ENCODE results near the gene MMS19.
A peak's percentile ranks its signal among the peaks of the same experiment; 100 is the strongest.
"Not testable (repeated sequence)": the region's sequence is repeated elsewhere in the genome, so short reads cannot be mapped to it uniquely, and the experiment has no call there.

The MMS19 gene

DNA sequence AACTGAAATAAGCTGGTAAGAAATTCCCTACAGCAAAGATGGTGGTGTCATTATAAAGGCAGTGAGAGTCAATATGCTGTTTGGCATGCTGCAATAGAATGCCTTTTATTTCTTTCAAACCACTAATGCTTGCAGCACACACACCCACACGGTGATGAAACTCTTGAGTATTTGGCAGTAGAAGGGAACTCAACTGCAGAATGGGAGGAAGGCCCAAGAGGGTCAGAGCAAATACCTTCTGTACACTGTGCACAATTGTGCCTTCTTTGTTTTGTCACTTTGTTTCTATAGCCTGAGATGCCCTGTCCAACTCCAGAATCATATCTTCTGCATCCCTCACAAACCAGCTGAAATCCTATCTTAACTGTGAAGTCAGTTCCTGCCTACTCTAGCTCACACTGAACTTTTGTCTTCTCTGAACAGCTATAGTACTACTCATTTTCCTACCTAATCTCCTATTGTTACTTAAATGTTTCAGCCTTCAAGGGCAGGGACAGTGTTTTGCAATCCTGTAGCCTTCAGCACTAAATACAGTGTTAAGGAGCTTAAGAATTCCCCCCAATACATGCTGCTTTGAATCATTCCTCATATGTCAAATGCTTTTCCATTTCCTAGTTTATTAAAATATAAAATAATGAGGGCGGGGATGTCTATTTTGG is 22.2 kb downstream of the MMS19 start:
- peak overlapping the region in 1 of 21 experiments; percentile 26 for H3K27ac ChIP-seq
- no peak overlapping the region for H3K4me3 ChIP-seq

DNA sequence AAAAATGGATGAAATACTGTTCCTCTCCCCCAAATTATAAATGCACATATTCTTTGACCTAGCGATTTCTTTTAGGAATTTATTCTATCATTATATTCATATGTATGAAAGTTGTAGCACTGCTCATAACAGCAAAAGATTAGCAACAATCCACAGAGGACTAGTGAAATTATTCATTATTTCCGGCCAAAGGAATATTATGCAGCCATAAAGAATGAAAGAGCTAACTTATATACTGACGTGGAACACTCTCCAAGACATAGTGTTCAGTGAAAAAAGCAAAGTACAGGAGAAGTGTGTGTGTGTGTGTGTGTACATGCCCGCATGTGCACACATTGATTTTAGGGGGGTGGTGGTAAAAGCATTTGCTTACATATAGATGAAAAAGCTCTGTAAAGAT is 23.3 kb downstream of the MMS19 start:
- Histone ChIP-seq H3K27ac (no peak overlapping the region), H3K4me3 (no peak overlapping the region)

DNA sequence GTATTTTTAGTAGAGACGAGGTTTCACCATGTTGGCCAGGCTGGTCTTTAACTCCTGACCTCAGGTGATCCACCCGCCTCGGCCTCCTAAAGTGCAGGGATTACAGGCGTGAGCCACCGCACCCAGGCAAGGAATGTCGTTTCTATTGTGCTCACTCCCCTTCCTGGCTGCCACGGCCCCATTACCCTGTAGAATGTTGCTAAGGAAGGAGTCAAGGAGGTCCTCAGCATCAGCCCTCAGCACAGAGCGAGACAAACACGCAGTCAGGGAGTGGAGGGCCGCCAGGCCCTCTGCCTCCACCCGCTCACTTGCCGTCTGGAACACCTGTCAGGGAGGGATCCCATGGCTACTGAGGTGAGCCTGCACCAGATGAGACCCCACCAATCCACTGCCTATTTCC is 29.4 kb downstream of the MMS19 start:
- not testable (repeated sequence) for H3K4me3 ChIP-seq
- peak overlapping the region in 1 of 21 experiments; percentile 8 for H3K27ac ChIP-seq

DNA sequence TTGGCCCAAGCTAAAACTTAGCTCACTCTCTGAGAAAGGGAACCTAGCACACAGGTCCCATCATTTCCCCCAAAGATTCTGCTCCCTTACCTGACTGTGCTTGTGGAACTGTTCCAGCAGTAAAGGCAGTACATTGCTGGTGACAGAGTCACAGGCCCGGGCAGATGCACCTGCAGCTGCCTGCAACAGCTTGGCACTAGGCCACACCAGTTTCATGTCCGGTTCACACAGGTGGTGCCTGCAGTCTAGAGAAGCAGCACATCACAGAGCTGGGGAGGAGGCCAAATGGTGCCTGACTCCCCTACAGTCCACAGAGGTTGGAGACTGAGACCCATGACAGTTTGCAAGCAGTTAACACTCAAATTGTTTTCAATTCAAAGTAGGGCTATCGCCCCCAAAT is 30.1 kb downstream of the MMS19 start:
- H3K27ac ChIP-seq, result peak overlapping the region in 1 of 21 experiments; percentile 1

DNA sequence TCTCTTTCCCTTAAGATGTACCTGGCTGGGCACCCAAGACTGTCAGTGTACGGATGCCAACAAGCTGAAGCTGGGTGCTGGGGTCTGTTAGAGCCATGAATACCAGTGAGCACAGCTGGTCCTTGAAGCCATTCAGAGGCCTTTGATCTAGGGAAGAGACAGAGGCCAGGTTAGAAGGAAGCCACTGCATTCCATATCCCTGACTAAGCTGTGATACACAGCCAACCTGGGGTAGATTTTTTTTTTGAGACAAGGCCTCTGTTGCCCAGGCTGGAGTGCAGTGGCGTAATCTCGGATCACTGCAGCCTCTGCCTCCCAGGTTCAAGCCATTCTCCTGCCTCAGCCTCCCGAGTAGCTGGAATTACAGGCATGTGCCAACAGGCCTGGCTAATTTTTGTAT is 31.5 kb downstream of the MMS19 start:
- peak overlapping the region in 5 of 21 experiments; percentile 14 to 55 (median 36) for H3K27ac ChIP-seq

More for the DNA sequence above, 30.1 kb downstream of the MMS19 start:
- no peak overlapping the region for H3K4me3 ChIP-seq

DNA sequence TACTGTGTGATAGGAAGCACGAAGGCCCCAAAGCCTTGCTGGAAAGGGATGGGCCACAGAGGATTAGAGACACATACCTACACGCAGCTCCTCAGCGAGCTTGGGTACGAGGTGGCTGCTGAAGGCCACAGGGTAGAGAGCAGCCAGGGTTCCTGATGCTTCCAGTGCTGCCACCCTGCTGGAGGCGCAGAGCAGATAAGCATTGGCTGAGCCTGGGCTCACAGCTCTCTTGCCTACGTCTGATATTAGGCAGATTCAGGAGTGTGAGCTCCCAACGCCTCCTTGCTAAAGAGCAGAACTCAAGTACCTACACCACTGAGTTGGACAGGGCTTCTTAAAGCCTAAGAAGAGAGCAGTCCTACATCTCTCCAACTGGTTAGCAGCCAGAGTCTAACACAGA is 32.2 kb downstream of the MMS19 start:
- no peak overlapping the region for H3K4me3 ChIP-seq
- H3K27ac ChIP-seq, result peak overlapping the region in 4 of 21 experiments; percentile 7 to 55 (median 34)

More for the DNA sequence above, 31.5 kb downstream of the MMS19 start:
- H3K4me3 ChIP-seq, result no peak overlapping the region

DNA sequence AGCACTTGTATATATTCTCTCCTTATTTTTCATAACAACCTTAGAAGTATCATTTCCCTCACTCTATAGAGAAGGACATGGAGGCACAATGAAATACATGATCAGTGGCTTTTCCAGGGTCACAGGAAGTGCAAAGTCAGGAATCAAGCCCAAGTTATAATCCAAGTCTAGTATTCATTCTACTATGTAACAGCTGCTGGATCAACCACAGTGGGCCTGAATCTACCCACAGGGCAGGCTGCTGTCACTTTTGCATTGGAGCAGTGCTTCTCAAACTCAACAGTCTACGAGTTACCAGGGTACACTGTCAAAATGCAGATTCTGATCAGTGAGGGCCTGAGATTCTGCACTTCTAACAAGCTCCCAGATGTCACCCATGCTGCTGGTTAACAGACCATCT is 34.0 kb downstream of the MMS19 start:
- Histone ChIP-seq H3K27ac (peak overlapping the region in 8 of 21 experiments; percentile 3 to 33 (median 24)), H3K4me3 (no peak overlapping the region)

DNA sequence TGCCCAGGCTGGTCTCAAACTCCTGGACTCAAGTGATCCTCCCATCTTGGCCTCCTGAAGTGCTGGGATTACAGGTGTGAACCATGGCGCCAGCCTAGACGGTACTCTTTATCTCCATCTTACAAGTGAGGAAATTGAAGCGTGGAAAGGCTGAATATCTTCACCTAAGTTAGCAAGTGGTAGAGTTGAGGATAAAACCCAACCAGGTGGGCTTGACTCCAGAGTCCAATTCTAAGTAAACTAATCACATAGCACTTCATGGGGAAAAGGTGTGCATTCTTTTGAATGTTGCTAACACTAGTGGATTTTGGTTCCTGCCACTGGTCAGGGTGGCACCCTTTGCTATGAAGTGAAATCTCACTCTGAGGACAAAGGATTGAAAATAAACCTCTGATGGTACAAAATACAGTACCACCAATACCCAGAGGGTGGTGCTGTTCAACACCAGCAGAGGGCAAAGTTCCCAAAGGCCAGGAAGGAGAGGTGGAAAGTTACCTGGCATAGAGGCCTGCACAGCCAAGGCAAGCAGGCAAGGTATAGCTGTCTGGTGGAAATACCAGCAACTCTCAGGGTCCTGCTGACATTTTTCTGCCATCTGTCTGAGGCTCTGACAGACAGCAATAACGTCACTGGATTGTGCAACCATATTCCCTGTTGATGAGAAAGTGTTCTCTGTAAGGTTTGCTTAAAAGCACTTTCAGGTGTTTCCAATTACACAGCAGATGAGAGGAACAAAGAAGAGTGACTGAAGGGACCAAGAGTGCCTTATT is 34.7 kb downstream of the MMS19 start:
- no peak overlapping the region for H3K4me3 ChIP-seq
- H3K27ac ChIP-seq, result peak overlapping the region in 7 of 21 experiments; percentile 3 to 33 (median 24)

DNA sequence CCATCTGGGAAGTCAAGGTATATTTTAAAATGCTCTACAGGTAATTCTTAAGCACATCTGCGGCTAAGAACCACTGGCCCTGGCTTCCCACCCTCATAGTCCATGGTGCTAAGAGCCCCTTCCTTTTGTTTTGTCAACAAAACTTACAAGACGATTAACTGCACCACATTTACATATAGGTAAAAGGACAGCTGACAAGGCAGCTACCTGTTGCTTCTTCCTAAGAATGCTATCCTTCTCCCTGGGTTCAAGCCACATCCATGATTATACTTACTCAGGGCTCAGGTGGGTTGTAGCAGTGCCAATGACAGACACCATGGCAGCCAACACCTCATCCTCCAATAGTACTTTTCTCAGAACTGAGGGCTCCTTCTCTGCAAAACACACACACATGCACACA is 35.9 kb downstream of the MMS19 start:
- Histone ChIP-seq H3K4me3 (no peak overlapping the region), H3K27ac (no peak overlapping the region)

DNA sequence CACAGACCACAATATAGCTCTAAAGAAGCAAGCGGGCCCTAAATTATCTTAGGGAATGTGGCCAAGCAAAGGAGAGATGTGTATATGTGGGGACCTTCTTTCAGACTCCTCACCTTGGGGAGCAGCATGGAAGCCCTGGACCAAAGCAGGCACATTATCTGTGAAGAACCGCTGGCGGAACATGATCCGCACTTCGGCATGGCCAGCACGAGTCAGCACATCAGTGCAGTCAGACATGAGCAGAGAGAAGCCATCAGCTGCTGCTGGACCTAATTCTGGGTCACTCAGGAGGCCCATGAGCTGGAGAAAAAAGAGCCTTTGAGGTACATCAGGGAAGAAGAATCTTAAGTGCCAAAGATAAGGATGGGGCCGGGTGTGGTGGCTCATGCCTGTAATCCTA is 38.3 kb downstream of the MMS19 start:
- Histone ChIP-seq H3K27ac (no peak overlapping the region), H3K4me3 (no peak overlapping the region)

DNA sequence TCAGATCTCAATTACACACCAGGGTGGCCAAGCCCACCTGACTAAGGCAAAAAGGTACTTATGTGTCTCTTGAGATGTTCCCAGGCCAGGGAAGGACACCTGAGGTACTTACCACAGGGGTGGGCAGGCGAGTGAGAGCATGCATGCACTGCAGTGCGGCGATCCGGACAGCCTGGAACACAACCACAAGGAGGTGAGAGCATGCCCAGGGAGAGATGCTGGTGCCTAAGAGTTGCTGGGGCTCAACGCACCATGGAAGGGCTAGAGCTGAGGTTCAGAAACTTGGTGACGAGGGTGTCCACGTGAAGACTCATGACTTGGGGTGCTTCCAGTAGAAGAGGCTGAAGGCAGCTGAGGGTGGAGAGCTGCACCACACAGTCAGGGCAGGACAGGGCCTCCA is 39.1 kb downstream of the MMS19 start:
- Histone ChIP-seq H3K4me3 (no peak overlapping the region), H3K27ac (no peak overlapping the region)

DNA sequence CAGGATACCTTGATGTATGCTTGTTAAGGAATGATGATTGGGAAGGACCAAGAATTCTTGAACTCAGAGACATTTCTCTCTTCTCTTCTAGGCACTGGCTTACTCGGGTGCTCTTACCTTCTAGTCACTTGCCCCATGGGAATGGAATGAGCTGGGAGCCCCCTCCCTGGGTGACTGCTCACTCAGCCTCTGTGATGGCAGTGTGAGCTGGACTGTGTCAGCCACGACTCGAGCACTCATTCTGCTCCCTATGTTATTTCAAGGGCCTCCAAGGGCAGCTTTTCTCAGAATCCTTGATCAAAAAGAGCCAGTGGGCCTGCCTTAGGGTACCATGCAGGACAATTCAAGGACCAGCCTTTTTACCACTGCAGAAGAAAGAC is 41.5 kb downstream of the MMS19 start:
- H3K27ac ChIP-seq, result peak overlapping the region in 1 of 21 experiments; percentile 36
- no peak overlapping the region for H3K4me3 ChIP-seq

DNA sequence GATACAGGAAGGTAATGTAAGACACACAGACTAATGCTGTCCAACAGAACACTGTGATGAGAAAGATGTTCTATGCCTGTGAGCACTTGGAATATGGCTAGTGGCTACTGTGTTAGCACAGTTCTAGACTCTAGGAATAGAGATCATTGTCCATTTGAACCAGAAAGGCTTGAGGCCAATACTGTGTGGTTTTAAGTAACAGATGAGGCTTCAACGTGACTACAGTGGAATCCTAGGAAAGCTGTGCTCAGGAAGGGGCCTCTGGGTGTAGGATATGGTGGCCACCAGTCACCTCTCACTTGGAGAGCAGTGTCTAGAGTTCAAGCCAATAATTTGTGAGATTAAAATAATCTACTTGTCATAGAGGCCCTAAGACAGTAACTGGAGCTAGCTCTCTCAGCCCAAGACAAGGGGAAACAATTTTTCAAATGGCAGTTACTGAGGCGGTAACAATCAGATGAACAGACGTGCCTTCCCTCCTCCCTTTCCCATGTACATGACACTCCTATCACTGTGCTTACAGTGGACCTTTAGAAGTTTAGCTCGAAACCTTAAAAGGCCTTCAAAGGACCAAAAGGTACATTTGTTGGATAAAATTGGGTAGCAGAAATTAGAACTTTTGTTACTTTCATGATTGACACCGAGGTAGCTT is 42.1 kb downstream of the MMS19 start:
- H3K27ac ChIP-seq, result peak overlapping the region in 2 of 21 experiments; percentile 4 to 36
- no peak overlapping the region for H3K4me3 ChIP-seq

DNA sequence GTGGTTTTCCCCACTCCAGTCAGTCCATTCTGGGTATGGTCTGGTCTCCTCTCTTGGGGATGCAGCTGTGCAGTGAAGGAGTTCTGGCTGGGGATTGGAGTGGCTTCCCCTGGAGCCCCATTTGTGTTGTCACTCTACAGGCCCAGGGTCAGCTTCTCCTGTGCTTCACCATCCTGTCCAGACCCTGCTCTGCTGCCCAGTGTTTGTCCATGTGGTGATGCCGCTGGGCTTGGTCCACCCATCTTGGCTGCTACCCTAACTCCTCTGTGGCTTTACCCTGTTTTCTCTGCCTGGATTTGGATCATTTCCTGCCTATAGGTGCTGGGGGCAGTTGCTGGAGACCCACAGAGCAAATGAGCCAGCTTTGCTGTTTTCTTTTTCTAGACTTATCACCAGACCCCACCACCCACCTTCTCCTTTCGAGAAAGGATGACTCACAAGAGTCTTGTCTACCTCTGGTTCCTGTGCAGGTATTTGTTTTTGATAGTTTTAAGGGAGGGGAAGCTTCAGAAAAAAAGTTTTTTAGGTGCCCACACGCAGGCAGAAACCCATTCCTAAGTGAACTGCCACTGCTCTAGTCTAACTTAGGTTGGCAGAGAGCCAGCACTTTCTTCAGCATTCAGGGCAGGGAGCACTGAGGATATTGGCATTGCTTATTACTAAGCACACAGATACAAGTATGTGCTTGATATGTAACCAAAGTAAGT is 43.7 kb downstream of the MMS19 start:
- H3K4me3 ChIP-seq, result no peak overlapping the region
- H3K27ac ChIP-seq, result peak overlapping the region in 5 of 21 experiments; percentile 2 to 52 (median 26)

DNA sequence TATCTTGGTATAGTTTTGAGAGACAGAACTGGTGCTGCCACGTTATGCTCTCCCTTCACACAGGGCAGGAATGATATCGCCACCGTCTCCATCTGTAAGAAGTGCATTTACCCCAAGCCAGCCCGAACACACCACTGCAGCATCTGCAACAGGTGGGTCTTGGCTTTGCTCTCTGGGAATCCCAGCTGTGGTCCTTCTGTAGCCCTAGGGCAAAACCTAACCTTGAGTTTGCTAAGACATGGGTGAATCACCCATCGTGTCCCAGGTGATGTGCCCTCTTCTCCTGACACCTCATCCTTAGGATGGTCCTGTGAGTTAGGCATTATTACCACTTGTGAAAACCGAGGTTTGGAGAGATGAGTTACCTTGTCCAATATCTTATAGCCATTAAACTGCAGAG is 45.9 kb downstream of the MMS19 start:
- H3K27ac ChIP-seq, result peak overlapping the region in 1 of 21 experiments; percentile 11
- no peak overlapping the region for H3K4me3 ChIP-seq

DNA sequence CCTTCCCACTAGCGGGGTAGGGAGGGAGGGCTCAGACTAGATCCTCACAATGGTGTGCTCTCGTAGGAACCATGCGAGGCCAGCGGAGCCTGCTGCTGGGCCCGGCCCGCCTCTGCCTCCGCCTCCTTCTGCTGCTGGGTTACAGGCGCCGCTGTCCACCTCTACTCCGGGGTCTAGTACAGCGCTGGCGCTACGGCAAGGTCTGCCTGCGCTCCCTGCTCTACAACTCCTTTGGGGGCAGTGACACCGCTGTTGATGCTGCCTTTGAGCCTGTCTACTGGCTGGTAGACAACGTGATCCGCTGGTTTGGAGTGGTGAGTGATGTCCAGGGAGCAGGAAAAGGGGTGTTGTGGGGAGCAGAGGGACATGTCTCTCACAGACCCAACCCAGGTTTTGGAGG is 46.6 kb downstream of the MMS19 start:
- H3K27ac ChIP-seq, result peak overlapping the region in 3 of 21 experiments; percentile 11 to 35 (median 23)
- H3K4me3 ChIP-seq, result no peak overlapping the region

DNA sequence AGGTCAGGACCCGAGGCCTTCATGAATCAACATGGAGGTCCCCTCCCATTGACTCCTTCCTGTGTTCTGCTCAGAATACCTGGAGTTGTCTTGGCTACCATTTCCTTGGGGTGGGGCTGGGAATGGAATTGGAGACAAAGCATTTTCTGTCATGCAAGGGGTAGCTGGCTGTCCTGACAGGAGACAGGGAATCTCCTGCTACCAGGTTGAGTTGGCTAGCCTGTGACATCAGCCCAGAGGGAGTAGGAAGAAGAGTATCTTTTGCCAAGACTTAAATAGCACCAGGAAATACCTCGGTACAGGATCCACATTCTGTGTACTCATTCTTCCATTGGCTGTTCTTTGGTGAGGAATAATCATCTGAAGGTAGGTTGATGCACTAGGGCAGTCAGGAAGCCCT is 47.4 kb downstream of the MMS19 start:
- H3K27ac ChIP-seq, result no peak overlapping the region
- no peak overlapping the region for H3K4me3 ChIP-seq

DNA sequence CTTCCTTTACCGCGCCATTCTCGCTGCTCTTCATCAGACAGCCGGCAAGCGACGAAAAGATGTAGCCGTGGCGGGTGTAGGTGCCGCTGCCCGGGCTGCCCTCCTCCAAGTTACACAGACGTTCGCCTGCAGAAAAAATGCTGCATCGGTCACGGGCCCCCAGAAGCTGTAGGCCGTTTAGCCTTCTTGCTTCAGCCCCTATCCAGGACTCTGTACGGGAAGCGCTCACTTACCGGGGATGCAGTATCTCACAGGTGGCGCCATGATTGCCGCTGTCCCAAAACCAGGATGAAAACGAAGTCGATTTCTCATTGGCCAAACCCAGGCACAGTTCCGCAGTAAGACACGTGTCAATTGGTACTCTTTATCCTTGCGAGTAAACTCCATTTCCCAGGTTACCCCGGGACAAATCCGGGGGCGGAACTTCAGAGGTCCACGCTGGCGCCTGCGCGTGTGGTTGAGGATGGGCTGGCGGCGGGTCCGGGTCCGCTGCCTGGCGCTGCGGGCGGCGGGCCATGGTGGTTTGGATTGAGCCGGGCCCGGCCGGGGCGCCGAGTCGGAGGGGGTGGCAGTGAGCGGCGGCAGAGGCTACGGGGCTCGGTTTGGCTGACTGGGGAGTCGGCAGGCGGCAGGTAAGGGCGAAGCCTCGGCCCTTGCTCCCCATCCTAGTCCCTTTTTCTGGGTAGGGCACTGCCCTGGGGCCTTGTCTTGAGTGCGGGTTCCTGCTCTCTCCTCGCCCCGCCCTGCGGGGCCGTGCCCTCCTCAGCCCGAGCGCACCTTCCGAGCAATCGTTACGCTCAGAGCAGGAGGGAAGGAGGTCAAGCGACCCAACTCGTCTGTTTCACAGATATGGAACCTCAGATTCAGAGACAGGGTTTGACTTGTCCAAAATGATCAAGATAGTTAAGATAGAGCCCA is 52.2 kb downstream of the MMS19 start, which contains the start of the genes EXOSC1 and ZDHHC16:
Gene EXOSC1 (minus strand): TSS at position 285 of the 918 bp plus-strand sequence. CDS start 21 bp downstream, at position 264.
Gene ZDHHC16 (plus strand): TSS at position 454 of the 918 bp plus-strand sequence. CDS start 5,501 bp downstream, outside the sequence.
- H3K4me3 ChIP-seq, result peak within 1 kb of the TSS; percentile 66 to 97 (median 87)
- peak within 1 kb of the TSS; percentile 23 to 93 (median 79) for H3K27ac ChIP-seq

DNA sequence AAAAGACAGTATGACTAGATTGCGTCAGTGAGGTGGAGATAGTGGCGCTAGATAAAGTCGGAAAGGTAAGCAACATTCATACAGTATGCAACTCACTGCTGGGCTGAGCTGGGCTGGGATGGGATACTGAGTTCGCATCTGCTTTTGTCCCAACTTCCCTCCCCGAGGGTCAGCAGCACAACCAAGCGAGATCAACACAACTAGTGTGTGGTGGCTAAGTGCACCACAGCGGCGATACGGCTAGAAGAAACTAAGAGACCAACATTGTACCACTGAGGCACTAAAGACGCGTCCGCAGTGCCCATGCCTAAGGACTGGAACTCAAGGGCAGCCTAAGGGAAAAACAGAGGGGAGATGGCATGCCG is 52.9 kb downstream of the MMS19 start:
- H3K27ac ChIP-seq, result peak overlapping the region in 20 of 21 experiments; percentile 21 to 93 (median 74)
- peak overlapping the region; percentile 66 to 97 (median 87) for H3K4me3 ChIP-seq

All from skin epidermis (tissue), 12 donors.